Limb (tissue), 2 donors: ENCODE data around the gene RUNX1.
"Not testable (repeated sequence)": the region's sequence is repeated elsewhere in the genome, so short reads cannot be mapped to it uniquely, and the experiment has no call there.

Experiments
- DNase-seq, 2 donors: peaks; one replicate each; pipeline ENCODE4 v3.0.0-alpha.2; 2016; ENCODE audit errors: extremely low spot score in 2 of 2

Gene RUNX1

DNA sequence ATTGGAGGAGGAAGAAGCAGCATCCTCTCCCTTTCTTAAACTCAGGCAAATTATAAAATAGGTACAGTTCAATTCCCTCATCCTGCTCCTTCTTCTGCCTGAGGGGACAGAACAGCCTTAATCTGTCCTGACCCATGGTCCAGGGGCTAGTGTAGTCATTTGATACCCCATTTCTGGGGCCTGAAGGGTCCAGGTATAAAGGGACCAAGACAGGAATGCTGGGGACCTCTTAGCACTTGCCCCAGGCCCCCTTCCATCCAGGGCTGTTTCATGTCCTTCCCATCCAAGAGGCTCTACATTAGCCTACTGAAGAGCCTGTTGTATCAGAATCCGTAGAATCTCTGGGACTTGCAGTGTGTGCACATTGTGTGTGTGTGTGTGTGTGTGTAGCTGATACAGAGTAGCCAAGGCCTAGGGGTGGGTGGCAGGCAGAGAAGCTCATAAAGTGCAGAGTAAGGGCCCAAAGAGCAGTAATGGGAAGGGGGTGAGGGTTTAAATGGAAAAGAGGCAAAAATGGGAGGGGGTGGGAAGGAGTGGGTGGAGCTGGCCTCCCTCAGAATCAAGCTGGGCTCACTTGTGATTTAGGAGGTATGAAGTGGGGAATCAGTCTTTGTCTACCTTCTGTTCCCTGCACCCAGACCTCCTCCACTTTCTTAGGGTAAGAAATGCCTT lies 32.4 kb downstream of the RUNX1 start:
- no peak for DNase-seq

DNA sequence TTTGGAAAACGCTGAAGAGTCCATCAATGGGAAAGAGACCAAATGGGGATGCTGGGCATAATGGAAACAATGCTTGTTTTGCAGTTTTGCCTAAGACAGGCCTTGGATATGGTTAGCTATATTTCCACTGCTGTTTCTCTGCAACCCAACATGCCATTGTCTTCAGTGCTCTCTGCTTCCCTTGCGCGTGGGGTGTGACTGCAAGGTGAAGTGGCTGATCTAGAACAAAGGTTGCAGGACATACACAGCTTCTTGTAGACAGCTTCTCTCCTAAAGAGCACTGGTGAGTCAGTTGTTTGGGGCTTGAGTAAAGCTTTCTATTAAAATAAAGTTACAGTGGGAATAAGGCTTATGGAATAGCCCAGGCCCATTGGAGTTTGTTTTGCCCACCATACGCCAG lies 33.0 kb downstream of the RUNX1 start:
- DNase-seq, result no peak

DNA sequence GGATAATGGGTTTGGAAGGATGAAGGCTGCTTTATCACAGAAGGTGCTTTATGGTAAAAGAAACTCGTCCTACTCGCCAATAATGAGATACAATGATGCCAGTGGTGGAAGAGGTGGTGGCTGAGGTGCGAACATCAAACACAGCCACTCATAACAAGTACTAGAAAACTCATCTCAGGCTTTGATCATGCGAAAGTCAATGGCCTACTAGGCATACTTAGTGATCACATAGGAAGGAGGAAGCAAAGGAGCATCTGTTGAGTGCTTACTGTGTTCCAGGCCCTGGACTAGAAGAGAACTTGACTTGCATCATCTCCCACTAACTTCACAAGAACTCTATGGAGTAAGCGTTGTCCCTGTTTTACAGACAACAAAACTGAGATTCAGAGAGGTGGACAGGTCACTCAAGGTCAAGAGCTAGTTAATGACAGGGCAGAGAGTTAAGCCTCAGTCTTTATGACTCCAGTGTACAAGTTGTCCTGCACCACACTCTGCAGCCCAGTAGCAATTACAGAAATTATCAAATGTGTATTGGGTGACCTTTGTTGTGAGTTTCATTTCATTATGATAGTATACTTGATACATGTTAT lies 33.6 kb downstream of the RUNX1 start:
- DNase-seq, result no peak

DNA sequence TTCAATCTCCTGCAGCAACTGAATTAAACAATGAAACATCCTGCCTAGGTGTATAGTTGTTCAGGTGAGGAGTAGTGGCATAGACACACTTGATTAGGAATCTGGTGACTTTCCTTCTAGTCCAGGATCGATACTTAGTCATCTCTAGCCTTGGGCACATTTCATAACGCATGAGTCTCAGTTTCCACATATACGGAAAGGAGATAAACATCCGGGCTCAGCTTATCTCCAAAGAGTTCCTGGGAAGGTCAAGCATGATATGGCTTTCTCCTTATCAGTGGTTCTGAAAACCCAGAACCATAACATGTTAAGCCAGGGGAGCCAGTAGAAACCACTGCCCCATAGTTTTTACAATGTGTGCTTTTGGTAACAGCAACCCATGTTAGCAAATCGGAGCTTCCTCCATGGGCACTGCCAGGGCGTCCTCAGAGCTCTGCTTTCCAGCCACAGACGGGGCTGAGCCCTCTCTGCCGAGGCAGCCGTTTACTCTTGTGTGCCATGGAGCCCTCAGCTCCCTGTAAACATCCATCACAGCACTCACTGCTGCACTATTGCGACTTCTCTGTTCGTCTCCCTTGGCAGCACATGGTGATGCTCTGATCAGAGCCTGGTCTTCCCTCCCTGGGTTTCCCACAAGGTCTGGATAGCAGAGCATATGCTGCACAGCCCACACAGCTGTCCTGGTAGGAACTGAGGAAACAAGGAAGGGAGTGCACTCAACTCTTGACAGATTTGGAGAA lies 34.6 kb downstream of the RUNX1 start:
- no peak for DNase-seq

DNA sequence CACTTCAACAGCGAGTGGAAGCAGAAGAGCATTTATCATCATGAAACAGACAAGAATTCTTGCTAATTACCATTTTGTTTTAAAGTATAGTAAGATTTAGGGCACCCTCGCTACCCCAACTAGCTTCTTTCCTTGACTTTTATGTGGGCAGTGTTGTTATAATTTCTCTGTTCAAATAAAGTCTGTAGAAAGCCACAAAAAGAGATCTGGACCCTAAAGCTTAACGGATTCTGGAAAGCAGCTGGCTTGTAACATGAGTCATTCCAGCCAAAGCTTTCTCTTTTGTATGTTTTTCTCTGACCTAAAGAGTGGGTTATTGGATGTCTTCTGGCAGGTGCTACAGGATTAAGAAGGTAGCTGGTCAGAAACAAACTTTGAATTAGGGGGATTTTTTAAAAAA lies 37.4 kb downstream of the RUNX1 start:
- no peak for DNase-seq

DNA sequence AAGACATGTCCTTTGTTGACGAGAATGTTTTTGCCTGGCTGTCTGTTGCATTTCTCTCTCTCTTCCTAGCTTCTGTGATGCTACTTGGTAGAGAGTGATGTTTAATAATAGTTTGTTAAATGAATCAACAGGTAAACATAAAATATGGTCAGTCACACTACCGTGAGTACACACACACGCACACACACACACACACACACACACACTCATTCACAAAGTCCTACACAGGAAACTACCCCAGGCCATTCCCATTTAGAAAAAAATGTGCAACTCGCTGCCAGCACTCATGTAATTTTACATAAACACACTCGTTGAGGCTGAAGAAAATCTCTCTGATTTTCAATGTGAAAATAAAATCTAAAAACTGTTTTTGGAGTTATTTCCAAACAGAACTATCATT lies 38.7 kb downstream of the RUNX1 start:
- no peak for DNase-seq

DNA sequence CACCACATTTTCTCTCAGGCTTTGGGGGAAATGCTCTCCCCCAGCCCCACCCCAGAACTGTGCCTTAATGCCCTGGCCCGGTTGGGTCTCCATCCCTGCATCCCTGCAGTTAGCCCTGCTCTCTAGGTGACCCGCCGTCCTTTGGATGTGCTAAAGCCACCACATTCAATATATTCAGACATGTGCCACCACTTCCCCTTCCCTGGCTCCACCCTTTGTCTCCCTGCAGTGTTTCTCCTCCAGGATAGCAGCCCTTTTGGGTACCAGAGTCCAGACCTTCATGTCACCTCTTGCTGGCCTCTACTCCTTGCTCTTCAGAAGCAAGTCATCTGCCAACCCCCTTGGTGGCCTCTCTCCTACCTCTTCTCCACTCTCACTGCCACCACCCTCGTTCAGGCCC lies 41.8 kb downstream of the RUNX1 start:
- DNase-seq, result no peak

DNA sequence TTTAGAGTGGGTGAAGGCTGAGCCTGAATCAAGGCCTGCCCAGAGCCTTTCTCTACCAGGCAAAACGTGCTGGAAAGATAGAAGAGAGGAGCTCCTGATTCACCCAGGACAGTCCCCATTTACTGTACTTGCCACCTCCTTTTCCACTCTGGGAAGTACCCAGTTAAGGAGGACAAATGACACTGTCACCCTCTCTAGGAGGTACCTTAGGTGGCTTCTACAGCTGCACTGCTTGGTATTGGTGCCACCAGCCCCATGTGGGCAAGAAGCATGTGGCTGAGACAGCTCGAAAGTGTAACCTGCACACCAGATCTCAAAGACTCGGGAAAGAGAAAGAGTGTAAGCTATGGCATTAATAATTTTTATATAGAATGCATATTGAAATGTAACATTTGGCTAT lies 42.3 kb downstream of the RUNX1 start:
- DNase-seq, result no peak

DNA sequence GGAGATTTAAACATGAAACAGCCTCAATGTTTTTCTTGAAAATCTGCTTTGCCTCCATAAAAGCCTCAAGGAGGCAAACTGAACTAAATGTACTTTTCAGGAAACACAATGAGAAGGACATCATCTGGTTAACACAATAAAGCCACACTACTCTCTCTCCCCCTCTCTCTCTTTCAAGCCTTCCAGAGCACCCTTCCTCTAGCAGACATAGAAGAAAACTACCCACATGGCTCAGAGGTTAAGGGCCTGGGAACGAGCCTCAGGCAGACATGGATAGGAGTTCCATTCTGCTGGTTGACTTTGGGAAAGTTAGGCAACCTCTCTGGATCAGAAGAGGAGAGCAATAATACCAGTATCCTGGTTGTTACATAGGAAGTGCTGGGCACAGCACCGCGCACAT lies 42.9 kb downstream of the RUNX1 start:
- no peak for DNase-seq

DNA sequence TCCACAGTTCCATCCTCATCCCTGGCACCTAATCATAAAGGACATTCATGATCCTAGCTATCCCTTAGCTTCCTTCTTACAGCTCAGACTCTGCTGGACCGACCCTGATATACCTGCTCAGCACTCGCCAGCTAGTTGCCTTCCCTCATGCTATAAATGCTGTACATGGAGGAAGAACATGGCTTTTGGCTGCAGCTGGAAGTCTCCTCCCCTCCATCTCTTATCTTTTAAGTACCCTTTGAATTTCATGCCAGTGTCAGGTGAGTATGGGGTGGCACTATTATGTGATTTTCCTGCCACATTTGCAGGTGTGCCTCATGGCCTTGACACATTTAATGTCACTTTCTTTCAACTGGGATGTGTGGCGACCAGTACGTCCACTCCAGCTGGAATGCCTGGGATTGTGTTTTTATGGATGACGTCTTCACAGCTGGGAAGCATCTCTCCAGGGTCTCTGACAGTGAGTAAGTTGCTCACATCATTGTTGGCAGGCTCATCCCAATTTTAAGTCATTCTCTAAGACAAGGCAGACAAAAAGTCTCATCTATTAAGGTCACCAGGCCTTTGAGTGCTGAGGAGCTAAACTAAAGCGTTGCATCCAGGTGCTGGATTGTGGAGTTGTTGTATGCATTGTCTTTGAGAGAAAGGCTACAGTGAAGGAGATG lies 43.4 kb downstream of the RUNX1 start:
- DNase-seq, result no peak

DNA sequence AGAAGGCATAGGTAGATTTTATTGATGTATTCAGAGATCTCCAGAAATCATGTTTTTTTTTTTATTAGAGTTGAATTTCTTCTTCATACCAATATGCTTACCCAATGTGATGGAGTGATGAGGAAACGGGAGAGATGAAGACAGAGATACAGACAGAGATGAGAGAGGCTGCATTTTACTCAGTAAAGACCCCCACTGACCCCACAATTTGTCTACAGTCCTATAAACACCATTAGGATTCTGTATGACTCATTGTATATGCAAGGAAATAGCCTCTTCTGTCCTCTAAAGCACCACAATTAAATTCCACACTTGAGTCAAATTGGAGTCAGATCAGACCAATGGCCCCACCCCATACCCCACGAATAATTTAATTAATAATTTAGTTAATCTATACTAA lies 44.0 kb downstream of the RUNX1 start:
- DNase-seq, result no peak

DNA sequence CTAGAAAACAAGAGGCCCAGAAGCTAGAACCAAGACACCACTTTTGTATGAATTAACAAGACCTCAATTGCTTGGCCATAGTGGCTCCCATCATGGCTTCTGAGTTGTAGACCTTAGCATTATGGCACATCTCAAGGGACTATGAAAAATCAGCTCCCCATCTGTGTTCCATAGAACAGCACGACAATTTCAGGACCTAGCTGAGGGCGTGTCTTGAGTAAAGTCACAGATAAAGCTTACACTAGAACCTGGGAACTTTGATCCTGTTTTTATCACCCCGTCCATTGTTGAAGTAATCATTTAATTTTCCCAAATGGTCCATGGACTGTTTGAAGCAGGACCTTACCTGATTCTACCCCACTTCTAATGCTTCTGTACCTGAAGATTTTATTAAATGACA lies 44.8 kb downstream of the RUNX1 start:
- no peak for DNase-seq

DNA sequence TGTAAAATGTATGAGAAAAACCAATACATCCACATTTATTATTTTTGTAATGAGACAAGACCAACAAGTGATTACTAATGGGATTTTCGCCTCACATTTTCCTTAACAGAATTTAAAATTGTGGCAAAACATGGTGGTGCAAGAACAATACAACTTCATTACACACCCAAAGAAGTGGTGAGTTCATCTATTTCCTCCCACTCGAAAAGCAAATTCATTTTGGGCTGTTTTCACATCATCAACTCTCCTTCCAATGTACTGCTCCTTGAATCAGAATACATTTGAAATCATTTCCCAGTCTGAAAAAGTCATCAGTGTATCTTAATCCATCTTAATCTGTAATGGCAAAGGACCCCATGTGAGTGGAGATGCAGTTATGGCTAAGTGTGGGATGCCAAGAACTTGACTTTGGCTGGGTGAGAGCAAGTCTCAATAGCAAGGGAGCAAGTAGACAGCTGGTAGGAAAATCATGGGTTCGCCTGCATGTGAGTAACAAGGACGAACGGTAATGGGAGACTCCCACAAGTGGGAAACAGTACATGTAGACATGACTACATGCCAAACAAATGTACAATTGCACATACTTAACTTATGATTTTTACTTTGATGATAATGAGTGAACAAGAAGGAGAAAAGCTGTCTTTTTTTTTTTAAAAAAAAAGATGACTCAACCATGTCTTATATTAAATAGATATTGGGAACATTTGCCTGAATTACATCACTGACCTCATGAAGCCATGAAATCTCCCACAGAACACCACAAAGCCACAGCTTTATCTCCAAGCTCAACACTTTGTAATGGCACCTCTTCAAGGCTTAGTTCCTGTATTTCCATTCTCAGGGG lies 46.0 kb downstream of the RUNX1 start:
- DNase-seq, result peak; percentile 35 to 77

DNA sequence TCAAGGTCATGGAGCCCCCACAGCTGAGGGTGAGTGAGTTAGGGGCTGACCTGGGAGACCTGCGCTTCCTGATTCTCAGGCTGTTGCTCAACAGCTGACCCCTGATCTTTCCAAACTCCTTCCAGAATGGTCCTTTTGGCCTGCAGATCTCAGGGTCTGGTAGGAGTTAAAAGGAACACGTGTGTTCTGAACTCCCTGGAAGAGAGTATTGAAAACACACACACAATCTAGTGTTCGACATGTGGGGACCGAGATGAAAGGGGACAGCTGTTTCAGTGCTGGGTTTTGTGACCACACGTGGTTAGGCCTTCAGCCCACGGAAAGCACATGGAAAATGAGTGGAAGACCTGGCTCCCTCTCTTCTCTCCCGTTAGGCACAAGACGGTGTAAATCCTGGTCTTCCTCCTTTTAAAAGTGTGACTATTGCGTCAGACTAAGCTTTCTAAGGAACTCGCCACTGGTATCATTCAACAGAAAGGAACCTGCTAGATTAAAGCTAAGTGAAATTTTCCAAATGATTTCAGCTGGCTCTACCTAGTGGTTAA lies 49.6 kb downstream of the RUNX1 start:
- no peak for DNase-seq

DNA sequence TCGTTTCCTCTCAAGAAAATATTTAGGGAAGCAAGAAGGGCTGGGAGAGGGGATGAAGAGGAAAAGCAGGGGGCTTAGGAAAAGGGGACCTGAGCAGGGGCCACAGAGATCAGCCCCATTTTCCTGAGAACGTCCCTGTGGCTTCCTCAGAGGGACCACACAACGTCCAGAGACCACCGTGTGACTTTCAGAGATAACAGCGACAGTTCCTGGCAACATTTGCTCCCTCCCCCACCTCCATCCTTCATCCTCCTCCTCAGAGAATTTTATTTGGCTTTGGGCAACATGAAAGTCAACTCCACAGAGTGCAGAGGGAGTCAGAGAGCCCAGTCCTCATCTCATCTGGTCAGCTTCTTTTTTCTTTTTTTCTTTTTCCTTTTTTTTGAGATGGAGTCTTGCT lies 50.9 kb downstream of the RUNX1 start:
- no peak for DNase-seq

DNA sequence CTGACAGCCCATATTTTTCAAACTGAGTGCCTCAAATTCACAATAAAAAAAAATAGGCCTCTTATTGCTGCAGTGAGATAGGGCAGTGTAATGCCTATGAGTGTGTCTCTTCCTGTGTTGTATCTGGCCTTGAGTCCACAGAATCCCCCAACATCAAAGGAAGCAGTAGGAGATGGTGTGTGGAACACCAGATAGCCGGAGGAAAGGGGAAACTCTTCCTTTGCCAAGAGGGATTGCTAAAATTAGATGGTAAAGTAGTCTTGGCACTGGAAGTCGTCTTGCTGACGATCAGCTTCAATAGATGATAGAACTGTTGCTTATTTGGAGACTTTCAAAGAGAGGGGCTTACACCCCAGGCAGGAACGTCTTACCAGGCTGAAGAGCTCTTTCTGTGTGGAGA lies 51.8 kb downstream of the RUNX1 start:
- no peak for DNase-seq

DNA sequence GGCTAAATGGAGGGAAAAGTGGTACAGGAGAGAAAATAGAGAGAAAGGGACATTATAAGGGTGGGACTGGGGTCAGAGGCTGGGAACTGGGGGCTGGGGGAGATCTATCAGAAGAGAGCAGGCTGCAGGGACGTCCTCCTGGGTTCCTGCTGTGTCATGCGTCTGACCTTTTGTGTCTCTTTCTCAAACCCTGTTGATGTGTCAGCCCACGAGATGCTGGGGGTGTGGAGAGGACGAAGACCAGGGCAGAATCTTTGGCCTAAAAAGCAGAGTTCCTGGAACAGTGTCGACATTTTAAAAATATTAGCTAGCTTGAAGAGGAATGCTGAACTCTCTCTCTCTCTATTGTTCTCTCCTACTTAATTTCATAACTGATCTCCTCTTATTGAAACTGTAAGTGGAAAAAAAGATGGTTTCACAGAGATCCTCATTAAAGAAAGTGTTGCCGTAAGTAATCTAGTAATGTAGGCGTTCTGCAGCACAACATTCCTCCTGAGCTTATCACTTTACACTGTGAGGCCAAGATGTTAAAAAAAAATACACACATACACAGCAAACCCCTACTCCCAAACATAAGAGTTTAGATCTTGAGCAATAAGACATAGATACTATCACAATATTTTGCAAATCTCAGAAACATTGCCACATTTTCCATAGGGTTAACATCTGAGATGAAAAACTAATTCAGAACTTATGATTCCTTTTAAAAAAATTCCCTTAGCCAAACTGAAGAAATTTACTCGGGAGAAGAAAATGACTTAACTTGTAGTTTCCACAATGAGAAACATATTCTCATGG lies 52.6 kb downstream of the RUNX1 start:
- no peak for DNase-seq

DNA sequence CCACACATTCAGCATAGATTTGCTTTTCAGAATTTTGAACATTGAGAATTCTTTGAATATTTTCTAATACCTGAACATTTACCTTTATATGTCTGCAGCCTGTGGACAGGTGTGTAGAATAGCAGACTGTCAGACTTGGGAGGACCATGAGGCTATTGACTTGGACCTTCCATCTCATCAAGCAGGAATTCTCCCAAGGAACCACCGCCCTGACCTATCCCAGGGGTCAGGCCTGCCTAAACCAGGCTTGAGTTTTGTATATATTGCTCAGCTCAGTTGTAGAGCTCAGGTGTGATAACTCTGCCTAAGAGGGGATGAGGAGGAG lies 53.2 kb downstream of the RUNX1 start:
- no peak for DNase-seq

DNA sequence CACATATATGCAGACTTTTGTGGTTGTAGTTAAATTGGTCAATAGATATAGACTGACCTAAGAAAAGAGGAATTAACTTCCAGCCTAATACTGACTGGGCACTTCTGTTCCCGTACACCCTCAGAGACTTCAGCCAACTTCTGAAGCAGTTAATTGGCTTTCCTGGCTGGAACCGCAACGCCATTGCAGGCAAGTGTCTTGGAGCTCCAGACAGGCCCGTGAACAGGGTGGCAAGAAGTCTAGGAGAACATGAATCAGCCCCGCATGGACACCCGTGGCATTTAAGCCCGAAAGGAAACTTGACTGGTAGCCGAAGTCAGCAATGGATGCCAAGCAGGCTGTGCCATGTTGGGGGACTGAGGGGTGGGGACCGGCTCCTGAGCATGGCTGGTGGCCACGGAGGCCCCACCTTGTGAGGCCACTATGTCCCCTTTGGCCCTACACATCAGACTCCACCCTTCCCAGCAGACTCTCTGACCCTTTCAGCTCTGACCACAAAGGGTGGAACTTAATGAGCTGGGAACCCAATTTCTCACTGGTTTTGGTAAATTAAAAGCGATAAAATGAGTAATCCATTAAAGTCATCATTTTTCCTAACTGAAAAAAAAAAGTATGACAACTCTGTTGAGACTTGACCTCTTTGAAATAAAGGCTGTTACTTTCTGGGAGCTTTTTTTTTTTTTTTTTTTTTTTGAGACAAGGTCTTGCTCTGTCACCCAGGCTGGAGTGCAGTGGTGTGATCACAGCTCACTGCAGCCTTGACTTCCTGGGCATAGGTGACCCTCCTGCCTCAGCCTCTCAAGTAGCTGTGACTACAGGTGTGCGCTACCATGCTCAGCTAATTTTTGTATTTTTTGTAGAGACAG lies 54.1 kb downstream of the RUNX1 start:
- no peak for DNase-seq

DNA sequence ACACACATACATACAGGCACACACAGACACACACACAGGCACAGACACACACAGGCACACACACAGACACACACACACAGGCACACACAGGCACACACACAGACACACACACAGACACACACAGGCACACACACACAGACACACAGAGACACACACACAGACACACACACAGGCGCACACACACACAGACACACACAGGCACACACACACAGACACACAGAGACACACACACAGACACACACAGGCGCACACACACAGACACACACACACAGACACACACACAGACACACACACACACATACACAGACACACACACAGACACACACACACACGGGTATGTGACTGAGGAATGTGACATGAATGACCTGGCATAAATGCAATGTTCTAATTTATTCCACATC lies 55.6 kb downstream of the RUNX1 start:
- DNase-seq, result not testable (repeated sequence)
